Neural crest cell (in vitro differentiated cells): ENCODE data around the gene MYMK. TPM values are rescaled to one million over a fixed set of nuclear protein-coding genes. Genes with fewer than 3 reads are reported as not detected.

Experiments used
- DNase-seq: peaks from one replicate; pipeline ENCODE4 v3.0.0; 2021; ENCODE audit warnings: low read depth, mixed read lengths, low spot score
- H3K27ac Mint-ChIP-seq: one replicate; pipeline ENCODE4 v1.8.0; 2021; ENCODE audit warnings: mild to moderate bottlenecking, mixed read lengths; ENCODE audit not compliant: unreplicated experiment
- H3K27me3 Mint-ChIP-seq: 2 replicates; pipeline ENCODE4 v1.8.0; 2021; ENCODE audit warnings: low read depth, mild to moderate bottlenecking, mixed read lengths
- H3K36me3 Mint-ChIP-seq: 2 replicates; pipeline ENCODE4 v1.8.0; 2021; ENCODE audit warnings: low read depth, mild to moderate bottlenecking, mixed read lengths
- H3K4me1 Mint-ChIP-seq: 2 replicates; pipeline ENCODE4 v1.8.0; 2021; ENCODE audit warnings: mixed read lengths
- H3K4me3 Mint-ChIP-seq: one replicate; pipeline ENCODE4 v1.8.0; 2021; ENCODE audit warnings: mild to moderate bottlenecking, mixed read lengths
- H3K9me3 Mint-ChIP-seq: 2 replicates; pipeline ENCODE4 v1.8.0; 2021; ENCODE audit warnings: mixed read lengths
- total RNA-seq: library from RNA; stranded (reverse); gene quantifications from 2 replicates; pipeline ENCODE4 v1.2.1, GENCODE V29; 2021
- TF ChIP-seq, protein P1 (sequence below): fragments of 200-600 bp; sonication (generic); conservative IDR thresholded peaks from 2 replicates; pipeline ENCODE4 v1.5.0; 2021; ENCODE audit warnings: antibody characterized with exemption, mild to moderate bottlenecking

The MYMK gene
- total RNA-seq, 1 donor from 2014 or later: not detected

DNA sequence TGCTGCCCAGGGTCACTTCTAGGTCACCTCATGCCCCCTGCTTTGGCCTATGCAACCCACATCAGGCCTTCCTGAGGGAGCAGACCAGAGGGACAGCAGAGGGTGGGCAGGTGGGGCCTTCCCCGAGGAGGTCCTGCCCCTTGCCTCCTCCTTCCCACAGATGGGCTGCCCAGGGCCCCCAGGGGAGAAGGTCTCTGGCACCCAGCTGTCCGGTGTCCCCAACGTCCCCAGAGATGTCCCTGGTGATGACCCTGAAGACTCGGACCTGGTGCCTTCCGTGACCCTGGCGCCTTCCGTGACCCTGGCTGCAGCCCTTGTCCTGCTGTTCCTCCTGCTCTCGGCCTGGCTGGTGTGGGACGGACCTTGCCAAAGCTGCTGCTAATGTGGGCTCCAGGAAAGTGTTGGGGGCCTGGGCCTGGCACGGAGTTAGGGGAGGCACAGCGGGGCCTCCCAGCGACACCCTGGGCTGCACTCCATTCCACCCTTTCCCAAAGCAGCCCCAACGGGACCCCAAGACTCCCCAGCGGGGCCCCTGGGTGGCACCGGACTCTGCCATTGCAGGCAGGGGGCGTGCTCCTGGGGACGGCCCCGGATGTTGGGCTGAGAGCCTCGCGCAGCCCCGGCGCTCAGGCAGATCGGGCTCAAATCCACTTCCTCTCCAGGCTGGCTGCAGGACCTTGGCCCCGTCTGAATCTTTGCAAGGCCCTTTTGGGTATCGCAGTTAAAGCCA lies 39.1 kb downstream of the MYMK start:
- H3K4me3 Mint-ChIP-seq: peak overlapping the region; percentile 17
- H3K4me1 Mint-ChIP-seq: no peaks in the 10 kb centered on the region
- no peaks in the 10 kb centered on the region for H3K27me3 Mint-ChIP-seq
- no peak for DNase-seq
- TF ChIP-seq, protein P1, sequence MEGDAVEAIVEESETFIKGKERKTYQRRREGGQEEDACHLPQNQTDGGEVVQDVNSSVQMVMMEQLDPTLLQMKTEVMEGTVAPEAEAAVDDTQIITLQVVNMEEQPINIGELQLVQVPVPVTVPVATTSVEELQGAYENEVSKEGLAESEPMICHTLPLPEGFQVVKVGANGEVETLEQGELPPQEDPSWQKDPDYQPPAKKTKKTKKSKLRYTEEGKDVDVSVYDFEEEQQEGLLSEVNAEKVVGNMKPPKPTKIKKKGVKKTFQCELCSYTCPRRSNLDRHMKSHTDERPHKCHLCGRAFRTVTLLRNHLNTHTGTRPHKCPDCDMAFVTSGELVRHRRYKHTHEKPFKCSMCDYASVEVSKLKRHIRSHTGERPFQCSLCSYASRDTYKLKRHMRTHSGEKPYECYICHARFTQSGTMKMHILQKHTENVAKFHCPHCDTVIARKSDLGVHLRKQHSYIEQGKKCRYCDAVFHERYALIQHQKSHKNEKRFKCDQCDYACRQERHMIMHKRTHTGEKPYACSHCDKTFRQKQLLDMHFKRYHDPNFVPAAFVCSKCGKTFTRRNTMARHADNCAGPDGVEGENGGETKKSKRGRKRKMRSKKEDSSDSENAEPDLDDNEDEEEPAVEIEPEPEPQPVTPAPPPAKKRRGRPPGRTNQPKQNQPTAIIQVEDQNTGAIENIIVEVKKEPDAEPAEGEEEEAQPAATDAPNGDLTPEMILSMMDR: no peak
- no peaks in the 10 kb centered on the region for H3K36me3 Mint-ChIP-seq
- H3K27ac Mint-ChIP-seq: no peak overlapping the region
- no peaks in the 10 kb centered on the region for H3K9me3 Mint-ChIP-seq

DNA sequence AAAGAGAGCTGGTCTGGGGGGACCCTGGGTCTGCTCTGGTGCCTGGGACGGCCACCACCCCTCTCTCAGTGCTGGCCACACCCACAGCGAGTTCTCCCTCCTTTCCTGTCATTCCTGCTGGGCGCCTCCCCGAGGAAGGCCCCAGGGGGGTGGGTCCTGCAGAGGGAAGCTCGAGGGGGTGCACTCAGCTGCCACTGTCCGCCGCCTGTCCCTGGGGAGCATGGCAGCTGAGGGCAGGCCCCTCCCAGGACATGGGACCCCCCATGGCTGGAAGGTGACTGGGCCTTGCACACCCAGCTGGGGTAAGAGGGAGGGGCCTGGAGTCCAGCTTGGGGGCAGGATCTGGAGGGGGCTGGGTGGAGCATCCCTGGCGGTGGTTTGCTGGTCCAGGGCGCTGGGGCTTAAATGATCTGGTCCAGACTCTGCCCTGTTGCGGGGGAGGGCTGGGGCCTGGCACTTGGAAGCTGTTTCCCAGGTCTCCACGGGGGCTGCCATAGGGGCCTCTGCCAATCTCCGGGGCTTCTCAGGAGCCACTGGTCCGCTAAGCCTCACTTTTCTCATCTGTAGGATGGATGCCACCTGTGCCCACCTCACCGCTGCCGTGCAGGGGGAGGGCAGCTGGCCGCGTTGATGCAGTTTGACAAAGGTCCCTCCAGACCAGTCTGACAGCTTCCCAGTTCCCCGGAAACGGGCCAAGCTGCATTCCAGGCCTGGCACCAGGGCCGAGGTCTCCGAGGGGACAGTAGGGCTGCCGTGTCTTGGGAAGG lies 39.9 kb downstream of the MYMK start:
- Mint-ChIP-seq H3K9me3 (no peaks in the 10 kb centered on the region), H3K36me3 (no peaks in the 10 kb centered on the region), H3K4me1 (peaks cover 3% of the 10 kb centered on the region), H3K4me3 (no peak overlapping the region), H3K27me3 (no peaks in the 10 kb centered on the region), H3K27ac (no peak overlapping the region)
- no peak for DNase-seq
- TF ChIP-seq, protein P1: no peak

DNA sequence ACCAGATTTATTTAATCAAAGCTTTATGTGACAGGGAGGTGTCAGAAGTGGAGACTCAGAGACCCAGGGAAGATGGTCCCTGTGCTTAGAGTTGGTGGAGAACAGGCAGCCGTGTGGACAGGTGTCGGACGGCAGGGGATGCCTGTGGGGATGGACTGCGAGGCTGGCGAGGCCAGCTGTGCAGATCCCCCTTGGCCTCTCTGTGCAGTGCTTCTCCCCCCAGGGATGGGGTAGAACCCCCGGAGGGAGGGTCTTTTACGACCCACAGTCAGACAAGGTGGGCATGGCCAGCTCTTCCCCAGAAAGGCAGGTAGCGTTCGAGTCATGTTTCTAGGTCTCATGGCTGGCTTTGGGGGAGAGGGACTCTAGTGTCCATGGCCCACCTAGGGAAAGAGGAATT lies 41.1 kb downstream of the MYMK start:
- Mint-ChIP-seq H3K4me3 (no peak overlapping the region), H3K36me3 (no peaks in the 10 kb centered on the region), H3K9me3 (no peaks in the 10 kb centered on the region), H3K4me1 (peaks cover 8% of the 10 kb centered on the region), H3K27ac (no peak overlapping the region), H3K27me3 (no peaks in the 10 kb centered on the region)
- TF ChIP-seq, protein P1: no peak
- no peak for DNase-seq

DNA sequence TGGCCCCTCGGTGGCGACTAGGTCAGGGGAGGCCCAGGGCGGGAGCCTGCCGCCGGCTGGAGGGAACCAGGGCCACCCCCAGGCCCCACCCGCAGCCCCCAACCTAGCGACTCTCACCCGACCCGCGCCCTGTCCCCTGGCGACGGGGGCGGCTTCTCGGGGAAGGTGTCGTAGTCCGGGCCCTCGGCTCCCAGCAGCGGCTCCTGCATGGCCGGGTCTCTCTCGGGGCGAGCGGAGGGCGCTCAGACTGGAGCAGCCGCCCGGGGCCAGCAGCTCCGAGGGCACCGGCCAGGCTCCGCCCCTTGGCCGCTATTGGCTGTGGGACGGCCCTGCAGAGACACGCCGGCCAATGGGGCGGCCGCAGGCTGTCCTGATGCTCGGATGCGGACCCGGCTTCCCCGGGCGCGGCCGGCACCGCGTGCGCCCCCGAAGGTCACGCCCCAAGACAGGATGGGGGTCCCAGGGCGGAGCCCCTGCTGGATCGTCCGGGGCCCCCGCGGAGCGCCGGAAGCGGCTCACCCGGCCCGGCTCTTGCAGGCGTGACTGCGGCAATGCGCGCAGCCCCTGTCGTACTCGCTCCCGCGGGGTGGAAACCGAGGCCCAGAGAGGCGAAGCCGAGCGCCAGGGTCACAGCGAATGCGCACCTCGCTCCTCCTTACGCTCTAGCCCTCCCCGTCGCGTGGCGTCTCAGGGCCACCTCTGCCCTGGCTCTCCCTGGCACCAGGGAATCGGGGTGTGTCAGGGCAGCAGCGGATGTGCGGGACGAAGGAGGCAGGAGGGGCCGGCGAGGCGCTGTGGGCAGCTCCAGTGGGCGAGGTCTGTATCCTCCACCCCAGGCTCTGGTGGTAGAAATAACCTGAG lies 45.7 kb downstream of the MYMK start, which contains the start of gene SLC2A6:
SLC2A6 (minus strand) TSS at position 249 of the 861 bp plus-strand sequence; CDS start at position 209, 40 bp downstream.
- DNase-seq: peak; percentile 79
- Mint-ChIP-seq H3K9me3 (no peaks in the 10 kb centered on the region), H3K36me3 (no peaks in the 10 kb centered on the region), H3K4me1 (peaks cover 17% of the 10 kb centered on the region), H3K27me3 (no peaks in the 10 kb centered on the region), H3K27ac (peak within 1 kb of the TSS; percentile 67), H3K4me3 (peak within 1 kb of the TSS; percentile 87)
- TF ChIP-seq, protein P1: no peak
